ENCODE results near the gene TRPM8.

- TF ChIP-seq EGR1 (IDR thresholded peaks at IDR 0.05) (no peak), CREB1 (IDR thresholded peaks at IDR 0.05; ENCODE audit: low read depth) (no peak), EP300 (IDR thresholded peaks at IDR 0.05; ENCODE audit: borderline replicate concordance) (no peak), TCF12 (IDR thresholded peaks at IDR 0.05; ENCODE audit: low read depth) (no peak), RAD21 (IDR thresholded peaks at IDR 0.05; ENCODE audit: low read depth) (no peak)
- TF ChIP-seq, protein P1, sequence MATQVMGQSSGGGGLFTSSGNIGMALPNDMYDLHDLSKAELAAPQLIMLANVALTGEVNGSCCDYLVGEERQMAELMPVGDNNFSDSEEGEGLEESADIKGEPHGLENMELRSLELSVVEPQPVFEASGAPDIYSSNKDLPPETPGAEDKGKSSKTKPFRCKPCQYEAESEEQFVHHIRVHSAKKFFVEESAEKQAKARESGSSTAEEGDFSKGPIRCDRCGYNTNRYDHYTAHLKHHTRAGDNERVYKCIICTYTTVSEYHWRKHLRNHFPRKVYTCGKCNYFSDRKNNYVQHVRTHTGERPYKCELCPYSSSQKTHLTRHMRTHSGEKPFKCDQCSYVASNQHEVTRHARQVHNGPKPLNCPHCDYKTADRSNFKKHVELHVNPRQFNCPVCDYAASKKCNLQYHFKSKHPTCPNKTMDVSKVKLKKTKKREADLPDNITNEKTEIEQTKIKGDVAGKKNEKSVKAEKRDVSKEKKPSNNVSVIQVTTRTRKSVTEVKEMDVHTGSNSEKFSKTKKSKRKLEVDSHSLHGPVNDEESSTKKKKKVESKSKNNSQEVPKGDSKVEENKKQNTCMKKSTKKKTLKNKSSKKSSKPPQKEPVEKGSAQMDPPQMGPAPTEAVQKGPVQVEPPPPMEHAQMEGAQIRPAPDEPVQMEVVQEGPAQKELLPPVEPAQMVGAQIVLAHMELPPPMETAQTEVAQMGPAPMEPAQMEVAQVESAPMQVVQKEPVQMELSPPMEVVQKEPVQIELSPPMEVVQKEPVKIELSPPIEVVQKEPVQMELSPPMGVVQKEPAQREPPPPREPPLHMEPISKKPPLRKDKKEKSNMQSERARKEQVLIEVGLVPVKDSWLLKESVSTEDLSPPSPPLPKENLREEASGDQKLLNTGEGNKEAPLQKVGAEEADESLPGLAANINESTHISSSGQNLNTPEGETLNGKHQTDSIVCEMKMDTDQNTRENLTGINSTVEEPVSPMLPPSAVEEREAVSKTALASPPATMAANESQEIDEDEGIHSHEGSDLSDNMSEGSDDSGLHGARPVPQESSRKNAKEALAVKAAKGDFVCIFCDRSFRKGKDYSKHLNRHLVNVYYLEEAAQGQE (IDR thresholded peaks at IDR 0.05; ENCODE audit: low read depth), result no peak
Observed at GRCh38 chr2:233981574-233982420, 64.6 kb downstream of the TRPM8 start.
